ENCODE results near the gene CCNB1IP1.
"Not testable (repeated sequence)": the region's sequence is repeated elsewhere in the genome, so short reads cannot be mapped to it uniquely, and the experiment has no call there.

Gene CCNB1IP1

DNA sequence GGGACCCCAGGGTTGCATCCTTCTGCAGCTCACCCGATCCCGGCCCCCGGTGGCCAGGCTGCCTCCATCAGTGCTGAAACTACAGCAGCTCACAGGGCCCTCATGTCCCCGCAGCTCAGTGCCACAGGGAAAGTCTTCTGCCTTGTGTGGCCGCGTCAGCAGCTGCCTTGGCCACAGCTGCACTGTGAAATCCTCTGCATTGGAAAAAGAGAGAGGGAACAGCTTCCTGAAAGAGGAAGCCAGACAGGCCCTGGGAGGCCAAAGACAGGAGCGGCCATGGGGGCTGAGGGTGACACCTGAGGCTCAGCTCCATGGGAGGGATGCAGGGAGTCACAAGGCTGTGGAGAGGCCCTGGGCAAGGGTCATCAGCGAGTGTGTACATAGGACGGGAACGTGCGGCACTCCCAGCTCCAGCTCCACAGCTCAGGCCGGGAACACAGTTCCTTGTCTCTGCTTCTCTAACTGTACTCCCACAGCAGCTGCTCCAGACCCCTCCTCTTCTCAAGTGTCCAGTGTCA lies 43.1 kb upstream of the CCNB1IP1 start:
- DNase-seq (ENCODE audit: extremely low spot score) = no peak
- ChIA-PET CTCF (interaction anchor here (1.2 kb wide), 1 partner anchor 39 kb away, joined by 3 read pairs; no protein-coding TSS in a partner anchor), POLR2A (interaction anchor here (0.9 kb wide), 1 partner anchor 33 kb away, joined by 3 read pairs; the partner anchor contains the start of gene PARP2)
- TF ChIP-seq BHLHE40 (IDR thresholded peaks at IDR 0.05; ENCODE audit: borderline replicate concordance) (no peak), ZNF384 (IDR thresholded peaks at IDR 0.05) (no peak), HDGF (IDR thresholded peaks at IDR 0.05; ENCODE audit: borderline replicate concordance) (no peak), SP1 (IDR thresholded peaks at IDR 0.05) (no peak), L3MBTL2 (conservative IDR thresholded peaks at IDR 0.05) (no peak), FOXA1 (IDR thresholded peaks at IDR 0.05) (no peak), NFRKB (IDR thresholded peaks at IDR 0.05) (no peak), FOXK2 (IDR thresholded peaks at IDR 0.05) (no peak), FOXM1 (IDR thresholded peaks at IDR 0.05; ENCODE audit: borderline replicate concordance) (no peak), CTBP1 (IDR thresholded peaks at IDR 0.05; ENCODE audit: borderline replicate concordance) (no peak), TARDBP (IDR thresholded peaks at IDR 0.05) (no peak), SUZ12 (IDR thresholded peaks at IDR 0.05) (no peak), ELF4 (IDR thresholded peaks at IDR 0.05) (no peak), ARNT (IDR thresholded peaks at IDR 0.05) (no peak), LEF1 (IDR thresholded peaks at IDR 0.05; ENCODE audit: borderline replicate concordance) (no peak)
- TF ChIP-seq, protein P1, sequence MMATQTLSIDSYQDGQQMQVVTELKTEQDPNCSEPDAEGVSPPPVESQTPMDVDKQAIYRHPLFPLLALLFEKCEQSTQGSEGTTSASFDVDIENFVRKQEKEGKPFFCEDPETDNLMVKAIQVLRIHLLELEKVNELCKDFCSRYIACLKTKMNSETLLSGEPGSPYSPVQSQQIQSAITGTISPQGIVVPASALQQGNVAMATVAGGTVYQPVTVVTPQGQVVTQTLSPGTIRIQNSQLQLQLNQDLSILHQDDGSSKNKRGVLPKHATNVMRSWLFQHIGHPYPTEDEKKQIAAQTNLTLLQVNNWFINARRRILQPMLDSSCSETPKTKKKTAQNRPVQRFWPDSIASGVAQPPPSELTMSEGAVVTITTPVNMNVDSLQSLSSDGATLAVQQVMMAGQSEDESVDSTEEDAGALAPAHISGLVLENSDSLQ (IDR thresholded peaks at IDR 0.05) = no peak

DNA sequence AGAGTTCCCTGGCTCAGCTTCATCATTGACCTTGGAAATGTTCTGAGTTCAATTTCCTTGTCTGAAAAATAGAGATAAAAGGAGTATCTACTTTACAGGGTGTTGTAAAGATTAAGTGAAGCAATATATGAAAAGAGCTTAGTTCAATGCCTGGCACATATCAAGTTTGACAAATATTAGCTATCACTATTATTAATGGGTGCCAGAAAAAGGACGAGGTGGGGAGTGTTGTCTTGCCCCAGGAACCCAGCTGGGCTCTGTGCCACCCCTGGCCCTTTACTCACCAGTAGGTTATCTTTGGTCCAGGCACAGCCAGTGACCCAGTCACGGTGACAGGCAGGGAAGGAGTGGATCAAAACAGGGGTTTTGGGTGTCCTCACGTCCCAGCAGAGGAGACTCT lies 42.4 kb upstream of the CCNB1IP1 start:
- ChIA-PET POLR2A (interaction anchor here (0.9 kb wide), 1 partner anchor 32 kb away, joined by 3 read pairs; the partner anchor contains the start of gene PARP2), CTCF (interaction anchor here (0.6 to 1.2 kb wide), 2 partner anchors 8 to 40 kb away, joined by 3 read pairs; no protein-coding TSS in a partner anchor)
- TF ChIP-seq LEF1 (IDR thresholded peaks at IDR 0.05; ENCODE audit: borderline replicate concordance) (no peak), SP1 (IDR thresholded peaks at IDR 0.05) (no peak), SUZ12 (IDR thresholded peaks at IDR 0.05) (no peak)
- TF ChIP-seq, protein P1 (IDR thresholded peaks at IDR 0.05) = no peak
- DNase-seq (ENCODE audit: extremely low spot score) = no peak

DNA sequence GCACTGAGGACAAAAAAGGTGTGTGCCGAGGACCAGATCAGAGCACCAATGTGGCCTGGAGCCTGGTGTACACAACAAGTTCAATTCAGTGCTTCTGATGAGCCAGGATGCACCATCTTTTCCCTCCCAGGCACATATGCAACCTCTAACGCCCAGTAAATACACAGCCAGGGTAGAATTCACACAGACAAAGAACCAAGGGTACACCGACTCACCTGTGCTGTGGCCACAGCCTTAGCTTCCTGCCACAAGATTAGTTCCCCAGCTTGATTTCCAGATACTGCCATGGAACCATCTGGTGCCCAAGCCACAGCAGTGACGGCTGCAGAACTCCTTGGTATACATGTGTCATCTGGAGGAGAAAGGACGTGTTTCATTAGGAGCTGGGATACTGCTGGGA lies 39.7 kb upstream of the CCNB1IP1 start:
- no peak for DNase-seq (ENCODE audit: extremely low spot score)
- TF ChIP-seq ZNF384 (IDR thresholded peaks at IDR 0.05) (no peak), FOXA1 (IDR thresholded peaks at IDR 0.05) (no peak), ELF4 (IDR thresholded peaks at IDR 0.05) (no peak), FOXM1 (IDR thresholded peaks at IDR 0.05; ENCODE audit: borderline replicate concordance) (no peak), SUZ12 (IDR thresholded peaks at IDR 0.05) (no peak), SP1 (IDR thresholded peaks at IDR 0.05) (no peak), HDGF (IDR thresholded peaks at IDR 0.05; ENCODE audit: borderline replicate concordance) (no peak), ARNT (IDR thresholded peaks at IDR 0.05) (no peak), FOXK2 (IDR thresholded peaks at IDR 0.05) (no peak), TARDBP (IDR thresholded peaks at IDR 0.05) (no peak), BHLHE40 (IDR thresholded peaks at IDR 0.05; ENCODE audit: borderline replicate concordance) (no peak), NFRKB (IDR thresholded peaks at IDR 0.05) (no peak)
- ChIA-PET POLR2A (no interaction called here), CTCF (no interaction called here)

DNA sequence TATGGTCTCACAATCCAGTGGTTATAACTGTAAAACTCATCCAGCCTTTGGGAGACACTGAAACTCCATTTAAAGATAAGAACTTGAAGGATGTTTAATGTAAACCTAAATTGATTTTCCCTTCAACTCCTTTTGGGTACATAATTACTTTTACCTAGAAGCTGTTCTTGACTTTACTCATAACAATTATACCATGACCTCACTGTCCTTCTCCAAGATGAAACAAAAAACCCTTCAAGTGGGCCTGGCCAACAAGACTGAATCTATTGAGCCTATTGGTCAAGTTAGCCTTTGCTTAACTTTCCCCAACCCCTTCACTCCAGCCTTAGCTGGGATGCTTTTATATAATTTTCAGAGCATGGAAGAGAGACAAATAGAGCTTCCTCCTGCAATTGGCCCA lies 32.8 kb upstream of the CCNB1IP1 start:
- DNase-seq (ENCODE audit: extremely low spot score) = no peak
- CTCF ChIA-PET = no interaction called here
- POLR2A ChIA-PET = no interaction called here
- TF ChIP-seq FOXM1 (IDR thresholded peaks at IDR 0.05; ENCODE audit: borderline replicate concordance) = no peak
- TF ChIP-seq ARNT (IDR thresholded peaks at IDR 0.05) = no peak
- TF ChIP-seq NFRKB (IDR thresholded peaks at IDR 0.05) = no peak

DNA sequence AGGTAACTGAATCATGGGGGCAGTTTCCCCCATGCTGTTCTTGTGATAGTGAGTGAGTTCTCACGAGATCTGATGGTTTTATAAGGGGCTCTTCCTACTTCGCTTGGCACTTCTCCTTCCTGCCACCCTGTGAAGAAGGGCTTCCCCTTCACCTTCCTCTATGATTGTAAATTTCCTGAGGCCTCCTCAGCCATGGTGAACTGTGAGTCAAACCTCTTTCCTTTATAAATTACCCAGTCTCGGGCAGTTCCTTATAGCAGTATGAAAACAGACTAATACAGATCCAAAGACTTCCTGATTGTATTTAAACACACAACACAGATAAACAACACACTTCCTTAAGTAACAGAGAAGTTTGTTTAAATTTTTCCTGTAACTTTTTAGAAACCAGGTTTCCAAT lies 25.4 kb upstream of the CCNB1IP1 start:
- CTCF ChIA-PET; DNase-seq (ENCODE audit: extremely low spot score); POLR2A ChIA-PET: not testable (repeated sequence)

DNA sequence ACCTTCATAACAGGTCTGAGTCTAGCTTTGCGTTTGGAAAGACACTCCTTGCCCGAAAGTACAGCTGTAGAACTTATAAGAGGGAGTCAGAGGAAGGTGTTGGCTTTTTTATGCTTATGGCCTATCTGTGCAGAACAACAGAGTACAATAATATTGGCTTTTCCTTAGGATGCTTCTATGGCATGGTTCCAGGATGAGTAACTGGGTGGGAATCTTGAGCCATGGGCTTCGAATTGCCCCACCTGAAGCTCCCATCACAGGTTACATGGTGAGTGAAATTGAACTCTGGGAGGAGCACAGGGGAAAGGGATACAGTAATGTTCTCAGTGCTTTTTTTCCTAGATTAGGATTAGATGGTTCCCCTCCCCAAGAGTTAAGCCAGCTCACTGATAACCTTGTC lies 23.3 kb upstream of the CCNB1IP1 start:
- no peak for DNase-seq (ENCODE audit: extremely low spot score)
- POLR2A ChIA-PET = interaction anchor here (3.6 kb wide), 1 partner anchor 13 kb away, joined by 21 read pairs; the partner anchor contains the start of gene PARP2
- TF ChIP-seq FOXK2 (IDR thresholded peaks at IDR 0.05) (no peak), ZNF384 (IDR thresholded peaks at IDR 0.05) (no peak), ARNT (IDR thresholded peaks at IDR 0.05) (no peak), L3MBTL2 (conservative IDR thresholded peaks at IDR 0.05) (no peak), LEF1 (IDR thresholded peaks at IDR 0.05; ENCODE audit: borderline replicate concordance) (no peak), SP1 (IDR thresholded peaks at IDR 0.05) (no peak), NFRKB (IDR thresholded peaks at IDR 0.05) (no peak), BHLHE40 (IDR thresholded peaks at IDR 0.05; ENCODE audit: borderline replicate concordance) (no peak), FOXM1 (IDR thresholded peaks at IDR 0.05; ENCODE audit: borderline replicate concordance) (no peak)
- TF ChIP-seq, protein P1 (IDR thresholded peaks at IDR 0.05) = no peak
- CTCF ChIA-PET = no interaction called here

DNA sequence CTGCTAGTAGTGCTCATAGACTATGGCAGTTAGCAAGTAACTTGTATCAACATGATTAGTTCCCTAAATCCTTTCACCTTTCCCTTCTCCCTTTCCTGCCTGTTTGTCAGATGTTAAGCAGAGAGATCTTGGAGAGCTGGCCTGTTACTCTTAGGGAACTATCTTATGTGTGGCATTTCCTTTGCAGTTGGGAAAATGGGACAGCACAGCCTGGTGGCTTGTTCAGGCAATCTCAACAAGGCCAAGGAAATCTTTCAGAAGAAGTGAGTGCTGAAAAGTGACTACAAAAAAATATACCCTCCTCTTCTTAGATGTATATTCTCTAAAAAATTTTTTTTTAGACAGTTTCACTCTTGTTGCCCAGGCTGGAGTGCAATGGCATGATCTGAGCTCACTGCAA lies 17.8 kb upstream of the CCNB1IP1 start:
- CTCF ChIA-PET = no interaction called here
- DNase-seq (ENCODE audit: extremely low spot score) = no peak
- TF ChIP-seq FOXK2 (IDR thresholded peaks at IDR 0.05) (no peak), ZNF384 (IDR thresholded peaks at IDR 0.05) (no peak), ELF4 (IDR thresholded peaks at IDR 0.05) (no peak), BHLHE40 (IDR thresholded peaks at IDR 0.05; ENCODE audit: borderline replicate concordance) (no peak), TARDBP (IDR thresholded peaks at IDR 0.05) (no peak), L3MBTL2 (conservative IDR thresholded peaks at IDR 0.05) (no peak), LEF1 (IDR thresholded peaks at IDR 0.05; ENCODE audit: borderline replicate concordance) (no peak), ARNT (IDR thresholded peaks at IDR 0.05) (no peak), SP1 (IDR thresholded peaks at IDR 0.05) (no peak), NFRKB (IDR thresholded peaks at IDR 0.05) (no peak), FOXA1 (IDR thresholded peaks at IDR 0.05) (no peak), HDGF (IDR thresholded peaks at IDR 0.05; ENCODE audit: borderline replicate concordance) (no peak), FOXM1 (IDR thresholded peaks at IDR 0.05; ENCODE audit: borderline replicate concordance) (no peak), CTBP1 (IDR thresholded peaks at IDR 0.05; ENCODE audit: borderline replicate concordance) (no peak)
- TF ChIP-seq, protein P1 (IDR thresholded peaks at IDR 0.05) = no peak
- POLR2A ChIA-PET = no interaction called here

All from HEK293T (cell line).